H1 (cell line): ENCODE results near the gene ZMPSTE24. TPM values are rescaled to one million over a fixed set of nuclear protein-coding genes. Genes with fewer than 3 reads are reported as not detected.

Experiments
- CTCF ChIA-PET: fragments of 300-600 bp; sonication (Branson Sonifier 250); formaldehyde crosslinking; loops from one replicate; lab custom pipeline; 2021; ENCODE audit not compliant: partially characterized antibody; lab: Charles Lee
- POLR2A ChIA-PET: fragments of 300-600 bp; sonication (Branson Sonifier 250); formaldehyde crosslinking; loops from one replicate; lab custom pipeline; 2021; ENCODE audit warnings: inconsistent platforms; ENCODE audit not compliant: partially characterized antibody; lab: Charles Lee
- DNase-seq, 2 experiments: peaks; one replicate each; pipeline versions ENCODE4 v3.0.0 to v3.0.0-alpha.2; 2010 to 2022; ENCODE audit warnings: low spot score in 2 of 2, low read depth in 1 of 2, mixed read lengths in 1 of 2
- FAIRE-seq: peaks from 2 replicates; lab custom pipeline; 2011; peaks lifted over from hg19 to GRCh38; lab: Jason Lieb, UNC
- H2AFZ ChIP-seq: 2 replicates; pipeline ENCODE4 v1.8.1; 2012; ENCODE audit warnings: low read length, inconsistent platforms
- H2AK5ac ChIP-seq: 2 replicates; pipeline ENCODE4 v1.6.1; 2013; ENCODE audit warnings: low read depth, low read length
- H2BK120ac ChIP-seq: replicated peaks from 2 replicates; pipeline ENCODE3; 2013; ENCODE audit warnings: low read depth, low read length, inconsistent platforms
- H2BK12ac ChIP-seq: 2 replicates; pipeline ENCODE4 v1.6.1; 2013; ENCODE audit warnings: low read depth, low read length
- H2BK15ac ChIP-seq: 2 replicates; pipeline ENCODE4 v1.6.1; 2013; ENCODE audit warnings: low read length
- H2BK20ac ChIP-seq: 2 replicates; pipeline ENCODE4 v1.6.1; 2013; ENCODE audit warnings: low read length
- H2BK5ac ChIP-seq: 2 replicates; pipeline ENCODE4 v1.6.1; 2013; ENCODE audit warnings: low read depth, low read length
- H3K14ac ChIP-seq: 2 replicates; pipeline ENCODE4 v1.6.1; 2013; ENCODE audit warnings: inconsistent platforms; ENCODE audit not compliant: insufficient read length
- H3K18ac ChIP-seq: 2 replicates; pipeline ENCODE4 v1.6.1; 2013; ENCODE audit warnings: low read length; ENCODE audit errors: extremely low read depth
- H3K23ac ChIP-seq: 2 replicates; pipeline ENCODE4 v1.6.1; 2013; ENCODE audit warnings: inconsistent platforms; ENCODE audit not compliant: insufficient read length
- H3K23me2 ChIP-seq: 2 replicates; pipeline ENCODE4 v1.6.1; 2013; ENCODE audit warnings: low read depth, low read length
- H3K27ac ChIP-seq: 2 replicates; pipeline ENCODE4 v1.6.1; 2011; ENCODE audit warnings: low read depth, low read length, inconsistent platforms
- H3K27me3 ChIP-seq, 4 experiments: replicated peaks in 1 of 4; 1 replicate in 1 of 4; 2 replicates in 3 of 4; pipeline versions ENCODE4 v1.6.1 to v1.8.1; 2011 to 2013; ENCODE audit warnings: low read length in 3 of 4, mild to moderate bottlenecking in 3 of 4, inconsistent platforms in 2 of 4, mixed read lengths in 2 of 4, moderate library complexity in 1 of 4; ENCODE audit not compliant: control insufficient read depth in 3 of 4, insufficient read depth in 3 of 4; ENCODE audit errors: extremely low read depth in 1 of 4
- H3K36me3 ChIP-seq, 4 experiments: 2 replicates each; pipeline versions ENCODE4 v1.6.1 to v1.8.1; 2011 to 2013; ENCODE audit warnings: mild to moderate bottlenecking in 4 of 4, low read length in 3 of 4, moderate library complexity in 2 of 4, control low read depth in 1 of 4, inconsistent platforms in 1 of 4; ENCODE audit not compliant: insufficient read depth in 4 of 4, control insufficient read depth in 2 of 4
- H3K4ac ChIP-seq: replicated peaks from 2 replicates; pipeline ENCODE3; 2013; ENCODE audit warnings: low read length, low read depth, mixed read lengths, inconsistent platforms; ENCODE audit not compliant: insufficient read length
- H3K4me1 ChIP-seq, 4 experiments: replicated peaks in 1 of 4; 1 replicate in 1 of 4; 2 replicates in 3 of 4; pipeline versions ENCODE4 v1.6.1 to v1.8.1; 2011 to 2013; ENCODE audit warnings: low read length in 3 of 4, inconsistent platforms in 2 of 4, mixed read lengths in 1 of 4; ENCODE audit not compliant: insufficient read depth in 4 of 4, control insufficient read depth in 3 of 4
- H3K4me2 ChIP-seq, 2 experiments: 2 replicates each; pipeline versions ENCODE4 v1.6.1 to v1.8.1; 2011 to 2013; ENCODE audit warnings: low read depth in 2 of 2, low read length in 2 of 2, control low read depth in 1 of 2, inconsistent platforms in 1 of 2, mild to moderate bottlenecking in 1 of 2; ENCODE audit not compliant: insufficient read depth in 1 of 2
- H3K4me3 ChIP-seq, 4 experiments: fragments of 200-600, 300-600 bp in 1 of 4; sonication (generic), shearing (Covaris generic), sonication (Bioruptor Twin) in 1 of 4; 2 replicates each; pipeline versions ENCODE4 v1.5.1 to v1.8.1; 2011 to 2016; ENCODE audit warnings: low read length in 4 of 4, low read depth in 3 of 4, control low read depth in 2 of 4, inconsistent platforms in 2 of 4, mild to moderate bottlenecking in 2 of 4, mixed read lengths in 1 of 4, moderate library complexity in 1 of 4; ENCODE audit not compliant: insufficient read depth in 2 of 4; ENCODE audit errors: extremely low read depth in 1 of 4
- H3K56ac ChIP-seq: replicated peaks from 2 replicates; pipeline ENCODE3; 2013; ENCODE audit warnings: low read depth, mild to moderate bottlenecking, mixed read lengths, low read length, inconsistent platforms; ENCODE audit not compliant: insufficient read length
- H3K79me1 ChIP-seq: 2 replicates; pipeline ENCODE4 v1.6.1; 2013; ENCODE audit warnings: low read depth, low read length, control low read depth
- H3K79me2 ChIP-seq, 2 experiments: 2 replicates each; pipeline versions ENCODE4 v1.6.1 to v1.8.1; 2012 to 2013; ENCODE audit warnings: low read length in 2 of 2, mild to moderate bottlenecking in 2 of 2, inconsistent platforms in 1 of 2; ENCODE audit not compliant: insufficient read depth in 2 of 2, control insufficient read depth in 1 of 2
- H3K9ac ChIP-seq, 4 experiments: replicated peaks in 1 of 4; 1 replicate in 1 of 4; 2 replicates in 3 of 4; pipeline versions ENCODE4 v1.6.1 to v1.8.1; 2011 to 2013; ENCODE audit warnings: low read depth in 3 of 4, low read length in 3 of 4, control low read depth in 2 of 4, mild to moderate bottlenecking in 2 of 4, moderate library complexity in 2 of 4, inconsistent platforms in 1 of 4; ENCODE audit errors: extremely low read depth in 1 of 4
- H3K9me3 ChIP-seq, 2 experiments: 2 replicates each; pipeline versions ENCODE4 v1.6.1 to v1.8.1; 2012 to 2013; ENCODE audit warnings: mild to moderate bottlenecking in 2 of 2, moderate library complexity in 2 of 2, control low read depth in 1 of 2, inconsistent platforms in 1 of 2, low read depth in 1 of 2, low read length in 1 of 2, mixed read lengths in 1 of 2; ENCODE audit not compliant: insufficient read depth in 2 of 2
- H4K20me1 ChIP-seq, 2 experiments: replicated peaks in 1 of 2; 2 replicates each; pipeline versions ENCODE3 to v1.8.1; 2011 to 2013; ENCODE audit warnings: inconsistent platforms in 2 of 2, low read length in 2 of 2, mild to moderate bottlenecking in 1 of 2; ENCODE audit not compliant: insufficient read depth in 2 of 2, control insufficient read depth in 1 of 2
- H4K5ac ChIP-seq: 2 replicates; pipeline ENCODE4 v1.6.1; 2013; ENCODE audit warnings: low read length, low read depth, mixed read lengths, inconsistent platforms; ENCODE audit not compliant: insufficient read length
- H4K8ac ChIP-seq: 2 replicates; pipeline ENCODE4 v1.8.0; 2013; ENCODE audit warnings: mild to moderate bottlenecking, moderate library complexity, low read length, inconsistent platforms; ENCODE audit not compliant: insufficient read depth; ENCODE audit errors: extremely low read depth
- H4K91ac ChIP-seq: replicated peaks from 2 replicates; pipeline ENCODE3; 2013; ENCODE audit warnings: low read length, mixed read lengths, inconsistent platforms; ENCODE audit not compliant: insufficient read length
- EP300 ChIP-seq, 2 experiments: IDR thresholded peaks; 1 replicate in 1 of 2; 2 replicates in 1 of 2; pipeline ENCODE4 v1.6.1; 2011 to 2012; ENCODE audit warnings: low read depth in 2 of 2, low read length in 2 of 2, mild to moderate bottlenecking in 2 of 2, borderline replicate concordance in 1 of 2, inconsistent platforms in 1 of 2, moderate library complexity in 1 of 2
- KDM4A ChIP-seq: IDR thresholded peaks from one replicate; pipeline ENCODE4 v1.7.1; 2012; ENCODE audit warnings: low read depth, mild to moderate bottlenecking, moderate library complexity, low read length, inconsistent platforms; ENCODE audit not compliant: severe bottlenecking
- whole genome bisulfite sequencing, 2 experiments: shearing (Covaris generic) in 1 of 2; methylation state at CpG; one replicate each; pipeline versions ENCODE4 v1.1.6 to v1.1.7; 2013 to 2015; ENCODE audit warnings: low lambda C conversion rate in 2 of 2, mixed read lengths in 2 of 2, inconsistent platforms in 1 of 2, low coverage in 1 of 2, missing lambda C conversion rate in 1 of 2; ENCODE audit not compliant: insufficient replicate concordance in 2 of 2, insufficient coverage in 1 of 2, insufficient read length in 1 of 2; ENCODE audit errors: extremely low coverage in 1 of 2, missing lambda C conversion rate in 1 of 2; 5-methylcytosine and 5-hydroxymethylcytosine counted together
- polyA plus RNA-seq, 7 experiments: library from polyadenylated mRNA; depleted of rRNA in 3 of 7; stranded (reverse) in 5 of 7; unstranded in 2 of 7; fragments of >200 nt in 5 of 7; fragments of 200-250 nt in 2 of 7; gene quantifications; 1 replicate in 5 of 7; 2 replicates in 1 of 7; 4 replicates in 1 of 7; pipeline versions ENCODE4 v1.2.1 to v1.2.3, GENCODE V29; 2011 to 2013; ENCODE audit warnings: missing spikeins in 2 of 7, mixed read lengths in 2 of 7
- total RNA-seq: library from RNA; stranded (reverse); fragmentation: NEBNext Ultra II Directional; extraction: Animal tissue kit (Norgen Biotek cat#: 25700); gene quantifications from 2 replicates; pipeline ENCODE4 v1.2.1, GENCODE V29; 2021

ZMPSTE24 gene
- total and polyA plus RNA-seq, 2 of the 8 experiments (the other 6 are each of a cell fraction or from before 2014, with no cell fraction given), result 12.7 to 42.9 TPM

DNA sequence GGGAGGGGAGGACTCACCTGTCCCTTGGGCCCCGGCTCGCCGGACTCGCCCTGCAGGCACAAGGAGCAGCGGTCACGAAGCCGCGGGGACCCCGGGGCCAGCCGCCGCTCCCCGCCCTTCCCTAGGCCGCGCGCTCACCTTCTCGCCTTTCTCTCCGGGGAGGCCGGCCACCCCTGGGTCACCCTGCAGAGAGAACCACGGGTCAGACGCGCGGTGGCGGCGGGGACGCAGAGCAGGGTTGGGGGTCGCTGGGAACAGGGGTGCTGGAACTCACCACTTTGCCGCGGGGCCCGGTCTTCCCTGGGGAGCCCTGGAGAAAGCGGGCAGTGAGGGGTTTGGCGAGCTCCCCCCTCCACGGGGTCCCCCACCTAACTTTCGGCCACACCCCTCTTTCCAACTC is 45.8 kb downstream of the ZMPSTE24 start:
- Histone ChIP-seq H3K79me2 (no peaks in the 10 kb centered on the region), H3K27ac (no peak overlapping the region), H3K18ac (no peak overlapping the region), H4K8ac (peak overlapping the region; percentile 88; the same call in 1 of the 2 replicates), H3K4me1 (peaks cover 0 to 5% (median 0%) of the 10 kb centered on the region in 4 experiments; a peak in 5 of 7 replicates), H2BK12ac (no peak overlapping the region)
- CTCF ChIA-PET, result interaction anchor here (2.3 kb wide), 1 partner anchor 101 kb away, joined by 8 read pairs; no protein-coding TSS in a partner anchor
- TF ChIP-seq EP300 (IDR thresholded peaks at IDR 0.05; ENCODE audit: borderline replicate concordance in 1 of 2, low read depth in 2 of 2, low read length in 2 of 2), result no peak
- TF ChIP-seq KDM4A, result peak; percentile 63
- TF ChIP-seq, all 59 proteins: peak for 1
- no peak overlapping the region for H3K56ac ChIP-seq
- WGBS, 2 experiments, result 36% methylated on average over 29 of the region's 33 CpGs; no CpG with 5 or more reads in 1 of the 2 experiments
- H4K5ac ChIP-seq, result no peak overlapping the region
- H3K4me2 ChIP-seq, result peak overlapping the region; percentile 19 to 63; a peak in 3 of 4 replicates
- H2BK20ac ChIP-seq, result no peak overlapping the region
- POLR2A ChIA-PET, result no interaction called here
- H2BK5ac ChIP-seq, result no peak overlapping the region
- H3K79me1 ChIP-seq, result no peaks in the 10 kb centered on the region
- H2BK15ac ChIP-seq, result no peak overlapping the region
- H3K27me3 ChIP-seq, result peaks cover 0 to 17% (median 8%) of the 10 kb centered on the region in 4 experiments; a peak in 4 of 7 replicates
- H4K20me1 ChIP-seq, result no peaks in the 10 kb centered on the region
- H3K9ac ChIP-seq, result no peak overlapping the region
- H3K14ac ChIP-seq, result no peak overlapping the region
- no peaks in the 10 kb centered on the region for H3K36me3 ChIP-seq
- peak overlapping the region in 3 of 4 experiments; percentile 10 to 54 (median 13); a peak in 5 of 8 replicates for H3K4me3 ChIP-seq
- H3K23me2 ChIP-seq, result no peaks in the 10 kb centered on the region
- H3K9me3 ChIP-seq, result no peaks in the 10 kb centered on the region
- DNase-seq (no peak), FAIRE-seq (no peak)
- H2AFZ ChIP-seq, result no peak overlapping the region
- no peak overlapping the region for H2BK120ac ChIP-seq
- H4K91ac ChIP-seq, result no peak overlapping the region
- no peak overlapping the region for H3K23ac ChIP-seq
- H3K4ac ChIP-seq, result no peak overlapping the region
- H2AK5ac ChIP-seq, result no peak overlapping the region
